ENCODE data around the gene PRPF8. TPM values are rescaled to one million over a fixed set of nuclear protein-coding genes. Genes with fewer than 3 reads are reported as not detected.

Gene PRPF8
- total and polyA plus RNA-seq, 2 of the 8 experiments (the other 6 are each of a cell fraction or from before 2014, with no cell fraction given) = 329 to 337 TPM

- Histone ChIP-seq H3K4ac (replicated peaks; ENCODE audit: insufficient read length, low read depth, low read length) (no peak overlapping the region), H3K4me3 (ENCODE audit: extremely low read depth in 1 of 4, insufficient read depth in 2 of 4, low read depth in 3 of 4, low read length in 4 of 4) (no peak overlapping the region), H2AFZ (ENCODE audit: low read length) (no peak overlapping the region), H3K23ac (ENCODE audit: insufficient read length) (no peak overlapping the region), H3K18ac (ENCODE audit: extremely low read depth, low read length) (no peak overlapping the region), H2BK20ac (ENCODE audit: low read length) (no peak overlapping the region), H4K8ac (ENCODE audit: extremely low read depth, insufficient read depth, low read length) (no peak overlapping the region), H3K79me1 (ENCODE audit: low read depth, low read length) (no peaks in the 10 kb centered on the region; the same call in 1 of the 2 replicates), H3K9me3 (ENCODE audit: insufficient read depth in 2 of 2, low read depth in 1 of 2, low read length in 1 of 2) (no peaks in the 10 kb centered on the region), H2BK12ac (ENCODE audit: low read depth, low read length) (no peak overlapping the region), H3K27ac (ENCODE audit: low read depth, low read length) (no peak overlapping the region; the same call in 1 of the 2 replicates), H3K27me3 (replicated peaks in 1 of 4; ENCODE audit: control insufficient read depth in 3 of 4, extremely low read depth in 1 of 4, insufficient read depth in 3 of 4, low read length in 3 of 4) (no peaks in the 10 kb centered on the region), H4K20me1 (replicated peaks in 1 of 2; ENCODE audit: control insufficient read depth in 1 of 2, insufficient read depth in 2 of 2, low read length in 2 of 2) (no peaks in the 10 kb centered on the region), H2BK15ac (ENCODE audit: low read length) (no peak overlapping the region), H4K5ac (ENCODE audit: insufficient read length, low read depth, low read length) (no peak overlapping the region), H2BK5ac (ENCODE audit: low read depth, low read length) (no peak overlapping the region), H3K4me1 (replicated peaks in 1 of 4; ENCODE audit: control insufficient read depth in 3 of 4, insufficient read depth in 4 of 4, low read length in 3 of 4) (no peaks in the 10 kb centered on the region), H2BK120ac (replicated peaks; ENCODE audit: low read depth, low read length) (no peak overlapping the region), H3K14ac (ENCODE audit: insufficient read length) (no peak overlapping the region), H3K79me2 (ENCODE audit: control insufficient read depth in 1 of 2, insufficient read depth in 2 of 2, low read length in 2 of 2) (no peaks in the 10 kb centered on the region), H3K23me2 (ENCODE audit: low read depth, low read length) (no peaks in the 10 kb centered on the region), H3K4me2 (ENCODE audit: insufficient read depth in 1 of 2, low read depth in 2 of 2, low read length in 2 of 2) (no peak overlapping the region), H3K36me3 (ENCODE audit: control insufficient read depth in 2 of 4, insufficient read depth in 4 of 4, low read length in 3 of 4) (no peaks in the 10 kb centered on the region), H3K56ac (replicated peaks; ENCODE audit: insufficient read length, low read depth, low read length) (no peak overlapping the region), H2AK5ac (ENCODE audit: low read depth, low read length) (no peak overlapping the region), H3K9ac (replicated peaks in 1 of 4; ENCODE audit: extremely low read depth in 1 of 4, low read depth in 3 of 4, low read length in 3 of 4) (no peak overlapping the region), H4K91ac (replicated peaks; ENCODE audit: insufficient read length, low read length) (no peak overlapping the region)
- FAIRE-seq = no peak
- WGBS, 2 experiments (ENCODE audit: extremely low coverage in 1 of 2, insufficient coverage in 1 of 2, insufficient read length in 1 of 2, insufficient replicate concordance in 2 of 2, low coverage in 1 of 2, low lambda C conversion rate in 2 of 2, missing lambda C conversion rate in 1 of 2) = 90% methylated on average over 16 of the region's 16 CpGs; no CpG with 5 or more reads in 1 of the 2 experiments
- DNase-seq (ENCODE audit: low read depth in 1 of 2, low spot score in 2 of 2) = no peak
- ChIA-PET POLR2A (ENCODE audit: partially characterized antibody) (interaction anchor here (0.6 to 1.1 kb wide), 2 partner anchors 16 to 43 kb away, joined by 3 read pairs; partner anchors contain the start of gene SLC43A2), CTCF (ENCODE audit: partially characterized antibody) (interaction anchor here (0.6 to 1.8 kb wide), 4 partner anchors 8 to 1046 kb away, joined by 4 to 7 read pairs (median 4); no protein-coding TSS in a partner anchor)
- no peak for TF ChIP-seq RNF2 (IDR thresholded peaks at IDR 0.05; ENCODE audit: borderline replicate concordance, low read depth, low read length, missing control alignments, poor library complexity, severe bottlenecking)
- no peak for TF ChIP-seq HDAC2 (IDR thresholded peaks at IDR 0.05; ENCODE audit: borderline replicate concordance in 1 of 2, low read depth in 2 of 2, low read length in 2 of 2)
- no peak for TF ChIP-seq KDM5A (IDR thresholded peaks at IDR 0.05; ENCODE audit: low read length)
- no peak for TF ChIP-seq CREB1 (IDR thresholded peaks at IDR 0.05)
- TF ChIP-seq CHD1 (IDR thresholded peaks at IDR 0.05; ENCODE audit: low read depth, low read length) = no peak
- TF ChIP-seq TAF7 (optimal IDR thresholded peaks at IDR 0.05; ENCODE audit: borderline replicate concordance, low read depth, low read length) = no peak
- TF ChIP-seq JUND (IDR thresholded peaks at IDR 0.05; ENCODE audit: low read length) = no peak
- TF ChIP-seq NANOG (IDR thresholded peaks at IDR 0.05; ENCODE audit: insufficient read depth, low read depth, low read length, poor library complexity, severe bottlenecking) = no peak
- no peak for TF ChIP-seq POLR2AphosphoS5 (IDR thresholded peaks at IDR 0.05; ENCODE audit: low read depth, low read length)
These were observed 72.3 kb downstream of the PRPF8 start for GRCh38 chr17:1612400-1612799.
